Right ventricle myocardium superior (tissue), 1 donor: Measurements from ENCODE around the gene ENDOG. TPM values are rescaled to one million over a fixed set of nuclear protein-coding genes. Genes with fewer than 3 reads are reported as not detected.
"Not testable (repeated sequence)": the region's sequence is repeated elsewhere in the genome, so short reads cannot be mapped to it uniquely, and the experiment has no call there.

Experiments
- ATAC-seq: fragments of 200-7000 bp; cut with Tn5 transposase; one replicate; pipeline ENCODE4 v1.9.1; 2020; ENCODE audit warnings: mild to moderate bottlenecking; ENCODE audit not compliant: poor library complexity
- DNase-seq: peaks from one replicate; pipeline ENCODE4 v3.0.0-alpha.2; 2020
- intact Hi-C: fragments of 100-400 bp; cut with DNase I; formaldehyde crosslinking; loops from one replicate; pipeline ENCODE4 v1.11.2; 2022
- total RNA-seq: library from RNA; stranded (reverse); fragmentation: NEBNext Ultra II Directional; extraction: Animal tissue kit (Norgen Biotek cat#: 25700); gene quantifications from one replicate; pipeline ENCODE4 v1.2.1, GENCODE V29; 2021
- donor health status: DM: no; HTN: yes; CAD: no; lungs with severe emphysema.

ENDOG gene
- total RNA-seq, 1 donor from 2014 or later = 89.0 TPM

GRCh38 chr9:128792978-128793686 is 25.2 kb upstream of the ENDOG start:
- DNase-seq = no peak
- no peak for ATAC-seq
- intact Hi-C loops = no loop called here

GRCh38 chr9:128794961-128795360 is 23.3 kb upstream of the ENDOG start:
- DNase-seq, ATAC-seq, intact Hi-C loops: not testable (repeated sequence)

GRCh38 chr9:128798896-128799295 is 19.4 kb upstream of the ENDOG start:
- intact Hi-C loops = no loop called here
- ATAC-seq (no peak), DNase-seq (no peak)

- DNase-seq (no peak), ATAC-seq (no peak)
- intact Hi-C loops = no loop called here
Measured at GRCh38 chr9:128800061-128800460, 18.2 kb upstream of the ENDOG start.

DNA sequence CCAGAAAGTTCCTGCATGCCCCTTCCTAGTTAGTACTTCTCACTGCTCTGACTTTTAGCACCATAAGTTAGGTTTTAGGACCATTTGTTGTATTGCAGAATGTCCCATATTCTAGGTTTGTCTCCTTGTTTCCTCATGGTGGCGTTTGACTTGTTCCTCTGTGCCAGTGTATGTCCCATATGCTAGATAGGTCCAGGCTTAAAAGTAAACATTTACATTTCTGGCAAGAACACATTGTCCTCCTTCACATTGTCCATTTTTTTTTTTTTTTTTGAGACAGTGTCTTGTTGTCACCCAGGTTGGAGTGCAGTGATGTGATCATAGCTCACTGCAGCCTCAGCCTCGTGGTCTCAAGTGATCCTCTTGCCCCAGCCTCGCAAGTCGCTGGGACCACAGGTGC is 15.8 kb upstream of the ENDOG start:
- DNase-seq = no peak
- ATAC-seq = no peak
- intact Hi-C loops = no loop called here

DNA sequence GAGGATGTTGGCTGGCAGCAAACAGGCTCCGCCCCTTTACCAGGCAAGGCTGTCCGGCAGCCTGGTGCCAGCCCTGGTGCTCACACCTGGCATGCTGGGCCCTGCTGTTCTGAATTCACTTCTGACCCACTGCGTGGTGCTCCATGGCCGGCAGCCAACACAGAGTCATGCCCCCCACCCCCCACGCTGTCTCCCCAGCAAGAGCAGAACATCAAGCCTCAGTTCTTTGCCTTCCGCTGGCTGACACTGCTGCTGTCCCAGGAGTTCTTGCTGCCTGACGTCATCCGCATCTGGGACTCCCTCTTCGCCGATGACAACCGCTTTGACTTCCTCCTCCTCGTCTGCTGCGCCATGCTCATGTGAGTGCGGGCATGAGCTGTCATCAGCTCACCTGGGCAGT is 12.6 kb upstream of the ENDOG start:
- DNase-seq = no peak
- intact Hi-C loops = no loop called here
- ATAC-seq = no peak

DNA sequence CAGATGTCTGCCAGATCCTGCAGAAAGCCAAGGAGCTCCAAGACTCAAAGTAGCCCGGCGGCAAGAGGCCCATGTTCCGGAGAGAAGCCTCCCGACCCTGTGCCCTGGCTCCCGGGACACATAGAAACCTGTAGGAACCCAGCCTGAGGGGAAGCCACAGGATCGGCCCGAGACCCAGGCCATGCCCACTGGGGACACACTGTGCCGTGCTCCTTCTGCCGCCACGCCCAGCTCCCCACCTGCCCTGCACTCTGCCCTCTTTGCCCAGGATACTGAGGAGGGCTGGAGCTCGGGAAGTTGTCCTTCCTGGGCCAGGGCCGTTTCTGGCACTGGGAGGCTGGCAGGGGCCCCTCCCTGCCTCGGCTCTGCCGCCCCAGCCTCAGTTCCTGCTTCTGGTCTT is 10.5 kb upstream of the ENDOG start:
- DNase-seq = no peak
- intact Hi-C loops = no loop called here
- no peak for ATAC-seq

- DNase-seq = no peak
- intact Hi-C loops = no loop called here
- ATAC-seq = no peak
Measured at GRCh38 chr9:128808543-128808942, 9.8 kb upstream of the ENDOG start.

GRCh38 chr9:128809036-128809599 is 9.2 kb upstream of the ENDOG start:
- ATAC-seq = peak; percentile 27
- intact Hi-C loops = no loop called here
- no peak for DNase-seq

- no peak for DNase-seq
- no peak for ATAC-seq
- intact Hi-C loops = no loop called here
Measured at GRCh38 chr9:128809831-128810230, 8.5 kb upstream of the ENDOG start.

DNA sequence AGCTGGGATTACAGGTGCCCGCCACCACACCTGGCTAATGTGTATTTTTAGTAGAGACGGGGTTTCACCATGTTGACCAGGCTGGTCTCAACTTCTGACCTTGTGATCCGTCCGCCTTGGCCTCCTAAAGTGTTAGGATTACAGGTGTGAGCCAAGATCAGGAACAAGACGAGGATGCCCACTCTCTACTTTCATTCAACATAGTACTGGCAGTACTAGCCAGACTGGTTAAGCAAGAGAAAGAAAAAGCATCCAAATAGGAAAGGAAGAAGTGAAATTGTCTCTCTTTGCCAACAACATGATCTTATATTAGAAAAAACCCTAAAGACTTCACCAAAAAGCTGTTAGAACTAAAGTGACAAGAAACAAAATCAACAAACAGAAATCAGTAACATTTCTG is 7.4 kb upstream of the ENDOG start:
- ATAC-seq (no peak), DNase-seq (no peak)
- intact Hi-C loops = no loop called here

GRCh38 chr9:128818839-128819715 is 777 bp downstream of the ENDOG start:
- ATAC-seq (peak; percentile 18), DNase-seq (peak; percentile 75)
- intact Hi-C loops = no loop called here

DNA sequence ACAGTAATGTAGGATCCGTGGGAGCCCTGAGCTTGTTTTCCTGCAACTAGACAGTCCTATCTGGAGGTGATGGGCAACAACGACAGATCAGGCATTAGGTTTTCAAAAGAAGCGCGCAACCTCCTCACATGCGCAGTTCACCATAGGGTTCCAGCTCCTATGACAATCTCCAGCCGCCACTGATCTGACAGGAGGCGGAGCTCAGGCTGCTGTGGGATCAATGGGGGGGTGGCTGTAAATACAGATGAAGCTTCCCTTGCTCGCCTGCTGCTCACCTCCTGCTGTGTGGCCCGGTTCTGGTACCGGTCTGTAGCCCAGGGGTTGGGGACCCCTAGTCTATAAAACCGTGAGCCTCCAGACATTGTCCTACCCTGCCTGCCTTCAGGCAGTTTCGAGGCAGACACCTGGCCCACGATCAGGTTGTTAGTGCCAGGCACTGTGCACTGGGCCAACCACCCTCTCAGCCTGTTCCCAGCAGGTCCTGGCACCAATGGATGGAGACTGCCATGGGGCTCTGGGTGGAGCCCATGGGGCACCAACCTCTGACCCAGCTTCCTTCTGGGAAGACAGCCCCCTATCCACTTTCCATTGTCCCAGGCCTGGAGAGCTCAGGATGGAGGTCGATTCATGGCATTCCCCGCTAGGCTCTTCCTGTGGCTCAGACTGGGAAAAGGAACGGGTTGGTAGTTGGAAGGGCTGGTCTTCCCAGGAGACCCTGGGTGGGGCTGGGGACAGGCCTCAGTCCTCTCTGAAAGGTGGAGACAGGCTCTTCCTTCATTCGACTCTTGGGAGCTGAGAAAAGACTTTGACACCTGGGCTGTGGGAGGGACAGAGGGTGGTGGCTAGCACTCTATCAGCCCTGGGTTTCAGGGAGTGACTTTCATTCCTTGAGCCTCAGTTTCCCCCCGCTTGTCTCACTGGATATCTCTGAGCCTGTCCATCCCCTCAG is 1.7 kb downstream of the ENDOG start:
- intact Hi-C loops = no loop called here

DNA sequence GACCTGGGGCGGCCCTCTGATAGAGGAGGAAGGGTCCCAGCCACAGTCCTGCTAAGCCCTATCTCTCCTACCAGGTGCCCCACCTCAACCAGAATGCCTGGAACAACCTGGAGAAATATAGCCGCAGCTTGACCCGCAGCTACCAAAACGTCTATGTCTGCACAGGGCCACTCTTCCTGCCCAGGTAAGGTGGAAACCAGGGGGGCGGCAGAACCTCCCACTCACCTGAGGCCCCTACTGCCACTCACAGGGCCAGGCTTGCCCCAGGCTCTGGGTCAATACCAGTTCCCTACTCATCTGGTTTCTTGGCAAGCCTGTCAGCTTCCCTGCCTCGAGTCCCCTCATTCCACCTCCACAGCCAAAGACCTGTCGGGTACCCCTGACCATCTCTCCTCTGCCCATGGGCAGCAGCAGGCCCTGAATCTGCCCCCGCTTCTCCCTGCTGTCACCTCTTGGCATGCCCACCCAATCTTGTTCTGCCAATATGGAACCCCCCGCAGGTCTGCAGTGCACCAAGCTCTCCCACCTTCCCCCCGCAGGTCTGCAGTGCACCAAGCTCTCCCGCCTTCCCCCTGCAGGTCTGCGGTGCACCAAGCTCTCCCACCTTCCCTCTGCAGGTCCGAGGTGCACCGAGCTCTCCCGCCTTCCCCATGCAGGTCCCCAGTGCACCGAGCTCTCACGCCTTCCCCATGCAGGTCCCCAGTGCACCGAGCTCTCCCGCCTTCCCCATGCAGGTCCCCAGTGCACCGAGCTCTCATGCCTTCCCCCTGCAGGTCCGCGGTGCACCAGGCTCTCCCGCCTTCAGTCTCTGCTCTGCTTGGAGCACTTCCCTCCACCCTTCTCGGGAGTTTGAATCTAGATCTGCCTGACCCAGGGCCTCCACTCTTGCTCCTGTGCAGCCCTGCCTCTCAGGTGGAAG is 2.6 kb downstream of the ENDOG start:
- intact Hi-C loops = no loop called here
- DNase-seq (no peak), ATAC-seq (no peak)

More for the DNA sequence above, 1.7 kb downstream of the ENDOG start:
- ATAC-seq (peak; percentile 68), DNase-seq (peak; percentile 68)

- intact Hi-C loops = no loop called here
- DNase-seq (no peak), ATAC-seq (no peak)
Measured at GRCh38 chr9:128821584-128822406, 3.5 kb downstream of the ENDOG start.

GRCh38 chr9:128822407-128823042 is 4.2 kb downstream of the ENDOG start:
- DNase-seq = no peak
- intact Hi-C loops = no loop called here
- no peak for ATAC-seq
